GM20431 (cell line): ENCODE results near the gene TBC1D9.
"Not testable (repeated sequence)": the region's sequence is repeated elsewhere in the genome, so short reads cannot be mapped to it uniquely, and the experiment has no call there.

Experiments used
- in situ Hi-C: fragments of 300-500 bp; cut with MseI, MboI; formaldehyde crosslinking; loops from one replicate; pipeline ENCODE4 v1.15.0; 2020; ENCODE audit warnings: low sequenced_read_pairs; ENCODE audit not compliant: unreplicated experiment

Gene TBC1D9

GRCh38 chr4:140756319-140757231 lies at the start of gene TBC1D9:
Gene TBC1D9 (minus strand): TSS chr4:140756385. CDS start chr4:140756045, 340 bp downstream.
- in situ Hi-C loops: no loop called here

- in situ Hi-C loops: no loop called here
Observed at GRCh38 chr4:140805293-140805692, 49.1 kb upstream of the TBC1D9 start.

GRCh38 chr4:140802591-140802990 lies 46.4 kb upstream of the TBC1D9 start:
- in situ Hi-C loops: no loop called here

GRCh38 chr4:140800666-140801065 lies 44.5 kb upstream of the TBC1D9 start:
- in situ Hi-C loops: no loop called here

GRCh38 chr4:140799686-140800225 lies 43.6 kb upstream of the TBC1D9 start:
- in situ Hi-C loops: no loop called here

- in situ Hi-C loops: no loop called here
Observed at GRCh38 chr4:140793291-140793690, 37.1 kb upstream of the TBC1D9 start.

- in situ Hi-C loops: no loop called here
Observed at GRCh38 chr4:140790765-140791164, 34.6 kb upstream of the TBC1D9 start.

GRCh38 chr4:140790171-140790570 lies 34.0 kb upstream of the TBC1D9 start:
- in situ Hi-C loops: no loop called here

- in situ Hi-C loops: no loop called here
Observed at GRCh38 chr4:140789759-140790158, 33.6 kb upstream of the TBC1D9 start.

- in situ Hi-C loops: not testable (repeated sequence)
Observed at GRCh38 chr4:140782787-140783186, 26.6 kb upstream of the TBC1D9 start.

- in situ Hi-C loops: no loop called here
Observed at GRCh38 chr4:140781596-140781995, 25.4 kb upstream of the TBC1D9 start.

- in situ Hi-C loops: no loop called here
Observed at GRCh38 chr4:140777894-140778293, 21.7 kb upstream of the TBC1D9 start.

GRCh38 chr4:140777386-140777785 lies 21.2 kb upstream of the TBC1D9 start:
- in situ Hi-C loops: no loop called here

- in situ Hi-C loops: no loop called here
Observed at GRCh38 chr4:140776556-140776955, 20.4 kb upstream of the TBC1D9 start.

GRCh38 chr4:140774956-140775355 lies 18.8 kb upstream of the TBC1D9 start:
- in situ Hi-C loops: no loop called here

- in situ Hi-C loops: no loop called here
Observed at GRCh38 chr4:140774510-140774909, 18.3 kb upstream of the TBC1D9 start.

GRCh38 chr4:140769209-140769608 lies 13.0 kb upstream of the TBC1D9 start:
- in situ Hi-C loops: no loop called here

GRCh38 chr4:140764785-140765392 lies 8.7 kb upstream of the TBC1D9 start:
- in situ Hi-C loops: no loop called here

GRCh38 chr4:140762202-140762601 lies 6.0 kb upstream of the TBC1D9 start:
- in situ Hi-C loops: no loop called here

- in situ Hi-C loops: no loop called here
Observed at GRCh38 chr4:140757232-140757630, 1.0 kb upstream of the TBC1D9 start.

- in situ Hi-C loops: no loop called here
Observed at GRCh38 chr4:140755774-140756318, 339 bp downstream of the TBC1D9 start.
